ENCODE data around the gene PSMB8. TPM values are rescaled to one million over a fixed set of nuclear protein-coding genes. Genes with fewer than 3 reads are reported as not detected.

The PSMB8 gene
- 10.6 TPM for total RNA-seq

GRCh38 chr6:32843979-32844838 is at the start of gene PSMB8:
Gene PSMB8 (minus strand): TSS chr6:32844047. CDS start chr6:32843996, 51 bp downstream.

DNA sequence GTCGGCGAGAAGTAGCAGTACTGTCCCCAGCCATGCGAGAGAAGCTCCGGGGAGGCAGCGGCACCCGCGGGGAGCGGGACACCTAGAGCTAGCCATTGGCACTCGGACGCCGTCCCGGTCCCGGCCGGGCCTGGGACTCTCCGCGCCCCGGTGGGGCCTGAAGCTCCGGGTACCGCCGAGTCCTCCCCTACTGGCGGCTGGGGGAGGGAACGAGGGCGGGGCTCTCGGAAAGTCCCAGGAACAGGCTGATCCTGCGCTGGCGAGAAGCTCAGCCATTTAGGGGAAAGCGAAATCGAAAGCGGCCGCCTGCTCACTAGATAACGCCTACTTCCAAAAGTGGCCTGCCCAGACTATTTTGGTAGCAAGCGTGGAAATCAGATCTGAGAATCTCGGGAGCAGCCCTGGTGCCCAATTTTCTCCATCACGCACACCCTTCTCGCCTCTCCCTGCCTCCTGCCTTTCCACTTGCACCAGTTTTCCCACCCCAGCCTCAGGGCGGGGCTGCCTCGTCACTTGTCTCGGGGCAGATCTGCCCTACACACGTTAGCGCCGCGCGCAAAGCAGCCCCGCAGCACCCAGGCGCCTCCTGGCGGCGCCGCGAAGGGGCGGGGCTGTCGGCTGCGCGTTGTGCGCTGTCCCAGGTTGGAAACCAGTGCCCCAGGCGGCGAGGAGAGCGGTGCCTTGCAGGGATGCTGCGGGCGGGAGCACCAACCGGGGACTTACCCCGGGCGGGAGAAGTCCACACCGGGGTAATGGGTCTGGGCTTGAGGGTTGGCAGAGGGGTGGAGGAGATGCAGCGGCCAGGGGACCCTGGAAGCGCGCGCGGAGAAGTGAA is 9.9 kb upstream of the PSMB8 start, which contains the start of the genes PSMB9 and TAP1:
Gene PSMB9 (plus strand): TSS at position 652 of the 835 bp plus-strand sequence. CDS start 38 bp downstream, at position 690.
Gene TAP1 (minus strand): TSS at position 164 of the 835 bp plus-strand sequence. CDS start 68 bp downstream, at position 96.

GRCh38 chr6:32838114-32838958 is 5.5 kb downstream of the PSMB8 start, which contains the start of gene TAP2:
Gene TAP2 (minus strand): TSS chr6:32838739. CDS start chr6:32838233, 506 bp downstream.

DNA sequence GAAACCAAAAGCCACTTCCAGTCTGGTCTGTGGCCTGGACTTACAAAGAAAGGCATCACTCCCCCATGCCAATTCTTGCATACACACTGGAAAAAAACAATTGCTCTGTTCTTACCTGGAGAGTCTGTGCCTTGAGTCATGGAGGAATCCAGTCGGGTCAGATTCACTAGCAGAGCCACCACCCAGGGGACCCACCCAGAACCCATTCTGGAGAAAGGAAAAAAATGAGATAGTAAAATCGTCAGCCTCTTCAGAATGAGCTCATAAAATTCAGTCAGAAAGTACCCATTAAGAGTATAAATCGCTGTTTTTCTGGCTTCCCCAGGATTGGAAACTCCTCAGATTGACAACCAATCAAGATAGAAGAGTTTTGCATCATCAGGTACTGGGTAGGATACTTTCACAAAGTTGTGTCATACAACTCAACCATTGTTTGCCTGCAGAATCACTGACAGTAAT is 27.1 kb downstream of the PSMB8 start, which contains the start of gene HLA-DOB:
Gene HLA-DOB (minus strand): TSS at position 257 of the 459 bp plus-strand sequence. CDS start 51 bp downstream, at position 206.

Other genes starting within 250 kb of the PSMB8 start
- gene HLA-DQA1, start 206.6 kb downstream of the PSMB8 start, total RNA-seq, result 0.38 TPM
- gene HLA-DQB1, start 177.4 kb downstream of the PSMB8 start, total RNA-seq, result 0.27 TPM
- not detected for gene HLA-DQA2, start 102.7 kb downstream of the PSMB8 start, total RNA-seq
- gene HLA-DQB2, start 80.5 kb downstream of the PSMB8 start, total RNA-seq, result not detected
- gene HLA-DOB, start 27.0 kb downstream of the PSMB8 start, total RNA-seq, result not detected
- gene TAP2, start 5.3 kb downstream of the PSMB8 start, total RNA-seq, result 6.2 TPM
- 12.8 TPM for gene TAP1, start 9.7 kb upstream of the PSMB8 start, total RNA-seq
- 4.0 TPM for gene PSMB9, start 10.1 kb upstream of the PSMB8 start, total RNA-seq
- 4.9 TPM for gene HLA-DMB, start 97.0 kb upstream of the PSMB8 start, total RNA-seq
- 2.6 TPM for gene HLA-DMA, start 109.0 kb upstream of the PSMB8 start, total RNA-seq
- 125 TPM for gene BRD2, start 124.5 kb upstream of the PSMB8 start, total RNA-seq
- 0.71 TPM for gene HLA-DOA, start 165.5 kb upstream of the PSMB8 start, total RNA-seq
- 7.6 TPM for gene HLA-DPA1, start 229.6 kb upstream of the PSMB8 start, total RNA-seq
- gene HLA-DPB1, start 231.9 kb upstream of the PSMB8 start, total RNA-seq, result 6.7 TPM